Measurements from ENCODE around the gene OSBPL7. TPM values are rescaled to one million over a fixed set of nuclear protein-coding genes. Genes with fewer than 3 reads are reported as not detected.

OSBPL7 gene
- total and polyA plus RNA-seq, 8 donors: 14.3 to 36.4 (median 19.0) TPM

DNA sequence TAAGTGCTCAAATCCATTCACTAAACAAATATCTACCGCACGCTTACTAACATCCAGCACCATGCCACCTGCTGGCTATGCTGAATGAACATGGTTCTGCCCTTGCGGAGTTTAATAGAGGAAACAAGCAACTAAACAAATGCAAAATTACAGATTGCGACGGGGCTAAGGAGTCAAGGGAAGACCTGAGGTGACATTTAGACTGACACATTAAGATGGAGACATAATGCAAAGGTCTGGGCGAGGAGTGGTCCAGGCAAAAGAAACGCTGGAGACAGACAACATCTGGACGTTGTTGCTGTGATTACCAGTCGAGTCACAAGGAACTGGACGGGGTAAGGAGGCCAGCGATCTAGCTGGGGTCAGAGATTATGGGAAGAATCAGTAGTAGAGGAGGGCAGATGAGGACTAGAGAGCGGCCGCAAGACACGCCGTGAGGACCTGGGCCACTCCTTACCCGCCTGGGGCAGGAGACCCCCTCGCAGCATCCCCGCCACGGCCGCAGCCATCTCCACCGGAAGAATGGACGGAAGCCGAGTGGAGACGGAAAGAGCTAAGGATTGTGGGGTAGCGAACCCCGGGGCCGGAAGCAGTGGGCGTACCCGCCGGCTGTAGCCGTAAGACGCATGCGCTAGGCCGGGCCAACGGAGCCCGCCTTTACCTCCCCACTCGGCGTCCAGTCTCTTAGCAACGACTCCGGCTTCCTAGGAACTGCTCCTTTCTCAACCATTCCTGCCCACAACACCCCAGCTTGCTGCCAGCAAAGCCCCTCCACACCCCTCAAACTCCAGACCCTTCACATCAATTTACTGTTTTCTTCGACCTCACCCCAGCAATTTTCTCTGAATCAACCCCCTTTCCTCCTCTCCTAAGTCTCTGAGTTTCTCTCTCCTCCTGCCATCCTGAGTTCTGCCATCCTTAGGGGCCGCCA, 9.7 kb upstream of the OSBPL7 start, which contains the start of the genes LRRC46 and MRPL10:
Gene LRRC46, plus strand, starts transcription at position 668 of the 931 bp plus-strand sequence. CDS start 320 bp downstream, outside the sequence.
Gene MRPL10, minus strand, starts transcription at position 539 of the 931 bp plus-strand sequence. Its CDS starts 30 bp downstream, at position 509.
- Histone ChIP-seq H3K36me3 (peaks cover 0 to 37% of the 10 kb centered on the region in 2 donors), H3K4me1 (peaks cover 13 to 41% of the 10 kb centered on the region in 2 donors), H3K27me3 (no peaks in the 10 kb centered on the region), H3K4me3 (peak within 1 kb of the TSS; percentile 61 to 89), H3K27ac (peak within 1 kb of the TSS; percentile 28 to 81), H3K9me3 (no peaks in the 10 kb centered on the region)
- peak; percentile 97 for ATAC-seq
- DNase-seq: peak; percentile 94 to 97 (median 95)
- TF ChIP-seq, protein P1, sequence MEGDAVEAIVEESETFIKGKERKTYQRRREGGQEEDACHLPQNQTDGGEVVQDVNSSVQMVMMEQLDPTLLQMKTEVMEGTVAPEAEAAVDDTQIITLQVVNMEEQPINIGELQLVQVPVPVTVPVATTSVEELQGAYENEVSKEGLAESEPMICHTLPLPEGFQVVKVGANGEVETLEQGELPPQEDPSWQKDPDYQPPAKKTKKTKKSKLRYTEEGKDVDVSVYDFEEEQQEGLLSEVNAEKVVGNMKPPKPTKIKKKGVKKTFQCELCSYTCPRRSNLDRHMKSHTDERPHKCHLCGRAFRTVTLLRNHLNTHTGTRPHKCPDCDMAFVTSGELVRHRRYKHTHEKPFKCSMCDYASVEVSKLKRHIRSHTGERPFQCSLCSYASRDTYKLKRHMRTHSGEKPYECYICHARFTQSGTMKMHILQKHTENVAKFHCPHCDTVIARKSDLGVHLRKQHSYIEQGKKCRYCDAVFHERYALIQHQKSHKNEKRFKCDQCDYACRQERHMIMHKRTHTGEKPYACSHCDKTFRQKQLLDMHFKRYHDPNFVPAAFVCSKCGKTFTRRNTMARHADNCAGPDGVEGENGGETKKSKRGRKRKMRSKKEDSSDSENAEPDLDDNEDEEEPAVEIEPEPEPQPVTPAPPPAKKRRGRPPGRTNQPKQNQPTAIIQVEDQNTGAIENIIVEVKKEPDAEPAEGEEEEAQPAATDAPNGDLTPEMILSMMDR (IDR thresholded peaks at IDR 0.05): no peak
- intact Hi-C loops (cut with DNase I): no loop called here

DNA sequence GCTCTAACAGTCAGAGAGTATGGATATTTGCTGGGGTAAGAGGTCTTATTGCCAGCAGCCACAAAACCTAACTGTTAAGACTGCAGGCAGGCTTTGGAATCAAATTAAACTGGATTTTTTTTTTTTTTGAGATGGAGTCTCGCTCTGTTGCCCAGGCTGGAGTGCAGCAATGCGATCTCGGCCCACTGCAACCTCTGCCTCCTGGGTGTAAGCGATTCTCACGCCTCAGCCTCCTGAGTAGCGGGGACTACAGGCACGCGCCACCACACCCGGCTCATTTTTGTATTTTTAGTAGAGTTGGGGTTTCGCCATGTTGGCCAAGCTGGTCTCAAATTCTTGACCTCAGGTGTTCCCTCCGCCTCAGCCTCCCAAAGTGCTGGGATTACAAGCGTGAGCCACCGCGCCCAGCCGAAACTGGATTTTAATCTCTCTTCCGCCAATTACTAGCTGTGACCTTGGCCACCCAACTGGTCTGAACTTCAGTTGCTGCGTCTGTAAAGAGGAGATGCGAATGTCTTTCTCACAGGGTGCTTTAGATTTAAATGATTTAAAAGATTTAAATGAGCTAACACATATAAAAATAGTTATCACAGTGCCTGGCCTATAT, 8.9 kb upstream of the OSBPL7 start:
- peak overlapping the region; percentile 61 to 89 for H3K4me3 ChIP-seq
- DNase-seq (no peak), ATAC-seq (no peak)
- peaks cover 13 to 38% of the 10 kb centered on the region in 2 donors for H3K4me1 ChIP-seq
- intact Hi-C loops (cut with DNase I): no loop called here
- H3K27ac ChIP-seq: peak overlapping the region; percentile 28 to 81
- peaks cover 0 to 37% of the 10 kb centered on the region in 2 donors for H3K36me3 ChIP-seq
- no peaks in the 10 kb centered on the region for H3K27me3 ChIP-seq
- TF ChIP-seq, protein P1 (IDR thresholded peaks at IDR 0.05): no peak
- H3K9me3 ChIP-seq: no peaks in the 10 kb centered on the region

DNA sequence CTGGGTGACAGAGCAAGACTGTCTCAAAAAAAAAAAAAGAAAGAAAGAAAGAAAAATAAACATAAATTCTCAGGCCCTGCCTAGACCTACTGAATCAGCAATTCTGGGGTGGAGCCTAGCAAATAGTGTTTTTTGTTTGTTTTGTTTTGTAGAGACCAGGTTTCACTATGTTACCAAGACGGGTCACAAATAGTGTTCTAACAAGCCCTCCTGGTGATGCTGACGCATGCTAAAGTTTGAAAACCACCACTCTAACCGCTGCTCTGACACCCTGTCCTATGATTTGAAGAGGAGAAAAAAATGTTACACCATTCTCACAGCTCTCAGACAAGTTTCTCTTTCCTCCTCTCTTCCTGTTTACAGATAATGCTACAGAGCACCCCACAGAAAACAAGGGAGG, 8.3 kb upstream of the OSBPL7 start:
- peak overlapping the region in 1 of 2 donors; percentile 81 for H3K27ac ChIP-seq

DNA sequence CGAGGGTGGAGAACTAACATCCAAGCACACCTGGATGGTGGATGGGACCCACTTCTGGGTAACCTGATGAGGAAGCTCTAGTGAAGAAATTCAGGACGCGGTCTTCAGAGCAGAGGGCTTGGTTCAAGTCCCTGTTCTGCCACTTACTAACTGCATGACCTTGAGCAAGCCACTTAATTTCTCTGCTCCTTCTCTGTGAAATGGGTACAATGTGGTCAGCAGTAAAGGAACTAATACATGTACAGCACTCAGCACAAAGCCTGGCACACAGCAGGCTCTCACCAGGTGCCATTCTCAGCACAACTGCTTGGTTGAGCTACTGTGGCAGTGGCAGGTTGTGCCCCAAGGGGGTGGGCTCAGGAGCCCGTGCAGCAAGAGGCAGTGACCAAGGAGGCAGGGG, 1.9 kb upstream of the OSBPL7 start:
- DNase-seq: no peak
- H3K4me1 ChIP-seq: peaks cover 18 to 29% of the 10 kb centered on the region in 2 donors
- H3K36me3 ChIP-seq: peaks cover 0 to 68% of the 10 kb centered on the region in 2 donors
- no peaks in the 10 kb centered on the region for H3K9me3 ChIP-seq
- H3K27ac ChIP-seq: no peak overlapping the region
- H3K27me3 ChIP-seq: no peaks in the 10 kb centered on the region
- intact Hi-C loops (cut with DNase I): no loop called here
- H3K4me3 ChIP-seq: no peak overlapping the region
- TF ChIP-seq, protein P1 (IDR thresholded peaks at IDR 0.05): no peak
- no peak for ATAC-seq

More for the DNA sequence above, 8.3 kb upstream of the OSBPL7 start:
- intact Hi-C loops (cut with DNase I): no loop called here
- H3K4me3 ChIP-seq: no peak overlapping the region
- H3K4me1 ChIP-seq: peaks cover 13 to 35% of the 10 kb centered on the region in 2 donors
- H3K36me3 ChIP-seq: peaks cover 0 to 42% of the 10 kb centered on the region in 2 donors
- TF ChIP-seq, protein P1 (IDR thresholded peaks at IDR 0.05): no peak
- no peaks in the 10 kb centered on the region for H3K27me3 ChIP-seq
- no peak for DNase-seq
- H3K9me3 ChIP-seq: no peaks in the 10 kb centered on the region
- no peak for ATAC-seq

DNA sequence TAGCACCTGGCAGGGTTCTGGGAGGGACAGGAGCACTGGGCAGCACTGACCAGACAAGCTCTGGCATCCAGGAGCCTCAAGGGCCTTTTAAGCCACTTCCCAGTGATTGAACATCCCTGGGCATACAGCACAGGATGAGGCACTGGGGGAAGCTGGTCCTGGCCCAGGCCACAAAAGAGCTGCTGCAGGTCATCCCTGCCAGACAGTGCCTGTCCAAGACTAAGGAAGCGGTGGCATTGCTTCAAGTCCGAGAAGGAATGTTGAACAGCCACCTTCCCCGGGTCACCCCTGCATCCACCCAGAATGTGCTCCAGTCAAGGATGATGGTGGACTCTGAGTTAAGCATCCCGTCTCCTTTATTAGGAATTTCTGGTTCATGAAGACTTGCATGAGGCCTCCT, 1.2 kb upstream of the OSBPL7 start:
- peaks cover 18 to 29% of the 10 kb centered on the region in 2 donors for H3K4me1 ChIP-seq
- H3K36me3 ChIP-seq: peaks cover 0 to 68% of the 10 kb centered on the region in 2 donors
- H3K4me3 ChIP-seq: no peak overlapping the region
- ATAC-seq (no peak), DNase-seq (no peak)
- no peak overlapping the region for H3K27ac ChIP-seq
- intact Hi-C loops (cut with DNase I): no loop called here
- H3K9me3 ChIP-seq: no peaks in the 10 kb centered on the region
- no peaks in the 10 kb centered on the region for H3K27me3 ChIP-seq
- TF ChIP-seq, protein P1 (IDR thresholded peaks at IDR 0.05): no peak
